ENCODE results near the gene TNS1.

TNS1 gene

GRCh38 chr2:218015586-218016521, 13.1 kb upstream of the TNS1 start:
- no peak for DNase-seq

- DNase-seq, result no peak
These were observed 12.2 kb upstream of the TNS1 start for GRCh38 chr2:218014706-218015585.

DNA sequence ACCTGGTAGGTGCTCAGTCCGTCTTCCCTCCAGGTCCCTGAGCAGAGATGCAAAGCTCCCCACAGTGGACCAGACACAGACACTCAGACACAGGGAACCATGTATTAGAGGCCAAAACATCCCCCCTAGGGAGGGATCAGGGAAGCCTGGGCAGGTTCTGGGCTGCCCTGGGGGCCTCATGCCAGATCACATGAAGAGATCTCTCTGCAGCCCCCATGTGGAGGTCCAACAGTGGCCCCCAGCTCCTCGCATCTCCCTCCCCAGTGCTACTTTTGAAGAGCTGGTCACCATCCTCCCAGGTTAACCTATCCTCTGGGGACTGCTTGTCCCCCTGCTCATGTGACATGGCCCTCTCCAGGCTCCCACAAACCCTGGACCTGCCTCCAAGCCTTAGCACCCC, 10.5 kb upstream of the TNS1 start:
- DNase-seq, result no peak

DNA sequence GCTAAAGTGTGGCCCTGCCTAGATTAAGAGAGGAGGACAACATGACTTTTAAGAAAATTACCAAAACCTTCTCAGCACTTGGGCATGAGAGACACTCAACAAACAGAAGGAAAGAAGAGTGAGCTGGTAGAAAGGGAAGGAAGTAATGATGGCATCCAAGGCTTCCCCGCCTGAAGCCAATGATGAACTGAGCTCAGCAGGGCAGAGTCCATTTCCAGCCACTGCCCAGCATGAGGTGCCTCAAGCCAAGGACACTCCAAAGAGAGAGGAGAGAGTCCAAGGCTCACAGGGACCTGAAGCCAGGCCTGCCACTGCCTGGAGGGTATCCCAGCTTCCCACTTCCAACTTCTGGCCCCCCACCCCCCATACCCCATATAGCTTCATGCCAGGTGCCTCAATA, 9.5 kb upstream of the TNS1 start:
- DNase-seq, result peak in 2 of 3 donors; percentile 32 to 53

GRCh38 chr2:218011653-218012040, 8.9 kb upstream of the TNS1 start:
- DNase-seq, result no peak

DNA sequence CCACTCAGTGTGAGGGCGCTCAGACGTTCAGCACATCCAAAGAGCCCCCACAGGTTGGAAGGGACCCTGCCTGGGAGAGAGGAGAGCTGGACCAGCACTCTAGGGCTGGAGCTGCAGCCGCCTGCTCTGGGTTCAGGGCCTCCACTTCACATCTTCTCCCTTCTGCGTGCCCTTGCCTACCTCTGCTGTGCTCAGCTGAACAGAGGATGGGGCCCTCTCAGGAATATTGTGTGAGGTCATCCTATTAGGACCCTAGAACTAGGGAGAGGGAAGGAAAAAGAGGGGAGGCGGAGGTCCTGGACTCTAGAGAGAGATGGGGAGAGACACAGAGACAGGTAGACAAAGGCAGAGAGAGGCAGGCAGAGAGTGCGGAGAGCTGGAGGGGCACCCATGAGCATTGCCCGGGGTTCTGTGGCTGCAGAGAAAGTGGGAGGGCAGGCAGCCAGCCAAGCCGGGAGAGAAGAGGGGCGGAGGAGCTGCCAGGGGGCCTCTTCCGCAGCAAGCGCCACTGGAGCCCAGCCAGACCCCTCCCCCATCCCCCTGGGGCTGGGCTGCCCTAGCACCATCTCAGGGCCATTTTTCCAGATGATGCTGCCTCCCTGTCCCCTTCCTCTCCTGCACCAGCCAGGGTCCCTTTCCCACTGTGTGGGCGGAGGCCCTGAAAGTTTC, 8.3 kb upstream of the TNS1 start:
- DNase-seq, result no peak

DNA sequence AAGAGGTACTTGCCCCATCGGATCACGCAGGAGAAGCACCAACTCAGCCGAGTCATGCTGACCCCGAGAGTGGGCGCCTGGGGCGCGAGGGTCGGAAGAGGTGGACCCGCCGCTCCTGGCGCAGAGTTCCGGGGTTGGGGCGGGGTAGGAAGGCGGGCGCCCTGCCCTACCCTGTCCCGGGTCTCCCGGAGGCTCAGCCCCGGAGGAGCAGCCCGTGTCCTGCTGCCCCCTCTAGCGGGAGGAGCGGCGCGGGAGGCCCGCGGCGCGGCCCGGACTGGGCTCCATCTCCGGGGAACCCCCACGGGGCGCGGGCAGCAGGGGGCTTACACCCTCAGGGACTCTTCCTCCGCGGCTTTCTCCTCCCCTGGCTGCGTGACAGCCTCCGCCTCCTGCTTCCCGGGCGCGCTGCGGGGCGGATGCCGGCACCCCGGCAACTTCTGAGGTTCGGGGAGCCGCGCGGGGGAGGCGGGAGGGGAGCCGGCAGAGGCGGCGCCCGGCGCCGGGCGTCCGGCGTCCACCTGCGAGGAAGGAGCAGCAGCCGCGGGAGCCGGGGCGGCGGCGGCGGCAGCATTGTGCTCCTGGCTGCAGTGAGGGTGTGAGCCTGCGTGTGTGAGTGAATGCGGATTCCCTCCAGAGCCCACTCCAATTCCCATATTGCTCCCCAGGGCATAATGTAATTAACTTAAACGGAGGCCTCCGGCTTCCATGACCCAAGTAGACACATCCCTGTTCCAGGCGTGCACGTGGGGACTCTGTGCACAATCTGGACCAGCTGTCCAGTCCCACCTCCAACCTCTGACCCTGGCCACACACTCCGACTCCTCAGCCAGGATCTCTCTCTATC, 7.6 kb upstream of the TNS1 start:
- peak; percentile 60 to 81 (median 64) for DNase-seq

DNA sequence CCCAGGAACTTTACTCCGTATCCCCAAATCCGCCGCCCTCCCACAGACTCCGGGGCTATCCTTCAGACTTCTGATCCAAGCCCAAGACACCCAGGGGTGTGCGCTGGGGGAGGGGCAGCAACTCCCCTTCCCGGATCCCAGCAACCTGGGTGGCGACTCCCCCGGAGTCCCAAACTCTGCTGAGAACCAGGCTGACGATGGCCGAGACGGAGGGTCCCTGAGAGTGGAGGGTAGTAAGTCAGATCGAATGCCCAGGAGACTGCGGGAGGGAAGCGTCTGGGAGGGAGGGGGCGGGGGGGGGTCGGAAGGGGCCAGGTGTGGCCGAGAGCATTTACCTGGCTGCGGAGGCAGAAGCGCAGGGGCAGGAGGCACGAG, 7.0 kb upstream of the TNS1 start:
- DNase-seq, result no peak

DNA sequence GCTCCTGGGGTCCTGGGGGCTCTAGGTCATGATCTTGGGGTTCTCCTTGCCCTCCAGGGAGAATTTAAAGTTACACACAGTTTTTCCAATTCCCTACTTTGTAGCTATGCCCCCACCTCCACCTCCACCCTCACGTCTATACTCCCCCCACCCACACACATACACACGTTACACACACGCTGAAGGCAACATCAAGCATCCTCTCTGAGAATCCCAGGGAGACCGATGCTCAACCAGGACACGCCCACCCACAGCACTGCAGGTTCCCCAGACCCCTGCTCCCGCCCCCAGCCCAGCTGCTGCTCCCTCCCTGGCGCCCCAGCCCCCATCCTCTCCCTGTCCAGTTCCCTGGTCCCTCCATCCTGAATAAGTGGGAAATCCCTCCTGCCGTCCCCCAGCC, 6.4 kb upstream of the TNS1 start:
- peak in 1 of 3 donors; percentile 43 for DNase-seq

DNA sequence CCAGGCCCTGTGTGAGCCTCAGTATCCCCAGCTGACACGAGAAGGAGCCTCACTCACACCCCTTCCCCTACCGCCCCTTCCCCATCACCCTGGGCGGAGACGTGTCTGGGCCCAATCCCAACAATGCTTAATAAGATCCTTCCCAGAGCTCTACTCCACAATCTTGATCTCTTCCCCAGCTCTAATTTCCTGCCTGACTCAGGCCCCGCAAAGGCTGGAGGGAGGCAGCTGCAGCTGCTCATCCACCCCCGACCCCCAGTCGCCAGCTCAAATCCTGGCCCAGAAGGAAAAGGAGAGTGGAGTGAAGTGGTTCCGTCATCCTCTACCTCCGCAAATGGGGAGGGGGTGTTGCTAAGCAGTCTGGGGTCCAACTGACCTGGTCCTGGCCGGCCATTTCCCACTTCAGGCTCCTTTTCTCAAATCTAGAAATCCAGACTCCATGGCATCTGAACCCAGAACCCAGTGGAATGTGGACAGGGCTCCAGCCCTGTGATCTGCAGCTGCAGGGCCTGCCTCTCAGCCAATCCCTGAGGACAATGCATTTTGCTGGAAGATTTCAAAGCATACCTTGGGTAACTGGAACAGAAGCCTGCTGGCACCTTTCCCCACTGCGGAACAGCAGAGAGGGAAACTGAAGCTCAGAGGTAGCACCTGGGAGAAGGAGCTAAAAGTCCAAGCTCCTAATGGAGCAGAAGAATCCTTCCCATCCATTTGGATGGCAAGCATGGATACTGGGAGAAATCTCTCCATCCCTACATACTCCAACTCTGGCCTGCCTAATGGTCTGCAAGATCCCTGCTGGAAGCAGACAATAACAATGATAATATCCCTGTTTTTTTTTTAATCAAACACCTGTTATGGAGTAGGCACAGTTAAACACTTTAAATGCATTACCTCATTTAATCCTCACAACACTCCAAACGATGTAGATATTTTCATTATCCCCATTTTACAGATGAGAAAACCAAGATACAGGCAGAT, 5.6 kb upstream of the TNS1 start:
- no peak for DNase-seq

DNA sequence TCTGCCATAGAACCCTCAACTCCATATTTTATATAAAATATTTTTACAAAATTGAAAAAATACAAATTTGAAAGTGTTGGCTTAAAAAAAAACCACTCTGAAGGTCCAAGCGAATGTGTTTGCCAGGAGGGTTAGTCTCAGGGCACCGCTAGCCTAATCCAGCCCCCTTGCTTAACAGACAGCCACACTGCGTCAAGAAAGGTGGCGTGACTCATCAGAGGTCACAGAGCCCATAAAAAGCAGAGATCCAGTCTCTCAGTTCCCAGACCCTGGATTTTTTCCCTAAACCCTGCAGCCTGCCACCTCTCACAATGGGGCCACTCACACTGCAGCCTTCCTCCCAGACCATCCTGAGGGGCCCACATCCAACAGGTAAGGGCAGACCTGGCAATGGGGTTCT, 3.9 kb upstream of the TNS1 start:
- no peak for DNase-seq

- no peak for DNase-seq
These were observed 2.7 kb upstream of the TNS1 start for GRCh38 chr2:218005486-218005885.

DNA sequence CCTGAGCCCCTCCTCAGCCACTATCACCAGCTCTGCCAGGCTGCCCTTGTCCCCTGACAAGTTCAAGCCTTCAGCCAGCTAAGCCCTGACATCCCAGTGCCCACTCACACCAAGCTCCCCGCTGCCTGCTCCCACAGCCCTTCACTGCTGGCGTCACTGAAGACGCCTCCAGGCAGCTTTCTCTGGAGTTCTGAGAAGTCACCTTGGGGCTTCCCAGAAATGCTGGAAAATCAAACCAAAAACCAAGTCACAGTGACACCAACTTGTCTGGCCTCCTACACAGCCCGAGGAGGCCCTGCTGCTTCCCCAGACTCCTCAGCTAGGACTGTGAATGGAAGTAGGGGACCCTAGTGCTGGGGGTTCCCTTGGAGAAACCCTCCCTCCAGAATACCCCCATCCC, 2.2 kb upstream of the TNS1 start:
- DNase-seq, result peak in 2 of 3 donors; percentile 47 to 49

GRCh38 chr2:218003981-218004419, 1.2 kb upstream of the TNS1 start:
- peak; percentile 73 to 82 (median 78) for DNase-seq

- DNase-seq, result peak in 1 of 3 donors; percentile 49
These were observed 618 bp upstream of the TNS1 start for GRCh38 chr2:218003281-218003944.

- DNase-seq, result no peak
These were observed 501 bp downstream of the TNS1 start for GRCh38 chr2:218002143-218002844.

- DNase-seq, result no peak
These were observed 1.2 kb downstream of the TNS1 start for GRCh38 chr2:218001629-218002028.

DNA sequence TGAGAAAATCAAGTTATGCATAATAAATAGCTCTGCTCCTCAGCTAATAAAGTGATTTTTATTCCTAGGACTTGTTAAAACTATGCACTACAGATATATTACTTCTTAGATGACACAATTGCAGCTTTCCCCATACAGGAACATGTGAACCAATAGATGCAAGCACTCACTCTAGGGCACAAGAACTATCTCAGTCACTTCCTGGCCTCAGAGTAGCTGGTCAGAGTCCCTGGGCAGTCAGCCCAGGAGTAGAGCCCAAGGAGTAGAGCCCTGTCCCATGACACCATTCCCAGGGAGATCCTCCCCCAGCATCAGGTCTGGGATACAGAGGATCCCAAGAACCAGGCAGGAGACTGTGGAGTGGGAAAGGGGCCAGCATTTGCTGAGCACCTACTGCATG, 2.7 kb downstream of the TNS1 start:
- DNase-seq, result peak; percentile 65 to 79 (median 77)

DNA sequence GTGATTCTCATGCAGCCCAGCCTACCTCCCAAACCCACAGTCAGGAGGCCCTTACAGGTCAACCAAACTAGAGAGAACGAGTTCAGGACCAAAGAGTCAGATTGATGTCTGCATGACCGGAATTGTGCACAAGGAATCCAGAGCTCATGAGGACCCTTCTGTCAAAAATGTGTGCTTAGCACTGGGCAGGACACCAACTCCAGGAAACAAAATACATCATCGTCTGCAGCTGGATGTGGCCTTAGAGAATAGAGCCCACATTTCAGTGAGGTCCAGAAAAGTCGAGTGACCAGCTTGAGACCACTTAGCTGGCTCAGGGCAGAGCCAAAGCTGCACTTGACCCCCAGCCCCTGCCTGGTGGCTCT, 3.2 kb downstream of the TNS1 start:
- DNase-seq, result no peak

All from suppressor macrophage treated with lipopolysaccharide for 1 hour (primary cell).